Common myeloid progenitor, CD34-positive (primary cell): ENCODE measurements around the gene TTYH1.

ENCODE experiments used
- CTCF ChIA-PET: fragments of 350-600 bp; sonication (Branson Sonifier 250); formaldehyde crosslinking; loops from one replicate; lab custom pipeline; 2021; ENCODE audit warnings: antibody characterized with exemption; lab: Charles Lee
- POLR2A ChIA-PET: fragments of 350-600 bp; sonication (Branson Sonifier 250); formaldehyde crosslinking; loops from one replicate; lab custom pipeline; 2021; ENCODE audit warnings: antibody characterized with exemption; lab: Charles Lee
- DNase-seq, 3 donors: peaks; one replicate each; pipeline versions ENCODE4 v3.0.0 to v3.0.0-alpha.2; 2013
- H3K27ac ChIP-seq, 2 experiments: 1 replicate in 1 of 2; 2 replicates in 1 of 2; pipeline ENCODE4 v1.7.0; 2013; ENCODE audit warnings: inconsistent platforms in 2 of 2, low read length in 2 of 2, mild to moderate bottlenecking in 2 of 2, low read depth in 1 of 2, moderate library complexity in 1 of 2; ENCODE audit not compliant: severe bottlenecking in 2 of 2, insufficient read depth in 1 of 2, poor library complexity in 1 of 2
- H3K27me3 ChIP-seq, 5 experiments: replicated peaks in 2 of 5; 1 replicate in 3 of 5; 2 replicates in 2 of 5; pipeline versions ENCODE4 v1.6.1 to v1.7.0; 2013; ENCODE audit warnings: low read length in 4 of 5, mild to moderate bottlenecking in 2 of 5, moderate library complexity in 2 of 5, inconsistent platforms in 1 of 5; ENCODE audit not compliant: insufficient read depth in 5 of 5, control insufficient read depth in 4 of 5
- H3K36me3 ChIP-seq, 4 experiments: 1 replicate in 2 of 4; 2 replicates in 2 of 4; pipeline versions ENCODE4 v1.6.1 to v1.7.0; 2013; ENCODE audit warnings: low read length in 3 of 4, control low read depth in 1 of 4, mild to moderate bottlenecking in 1 of 4; ENCODE audit not compliant: control insufficient read depth in 4 of 4, insufficient read depth in 4 of 4
- H3K4me1 ChIP-seq, 4 experiments: 1 replicate in 3 of 4; 2 replicates in 1 of 4; pipeline versions ENCODE4 v1.6.1 to v1.7.1; 2013; ENCODE audit warnings: low read length in 3 of 4, mild to moderate bottlenecking in 3 of 4, control low read depth in 1 of 4, inconsistent platforms in 1 of 4, moderate library complexity in 1 of 4; ENCODE audit not compliant: control insufficient read depth in 4 of 4, insufficient read depth in 4 of 4; ENCODE audit errors: control extremely low read depth in 1 of 4
- H3K4me3 ChIP-seq, 7 experiments: 1 replicate in 4 of 7; 2 replicates in 3 of 7; pipeline versions ENCODE4 v1.5.1 to v1.7.0; 2013; ENCODE audit warnings: mild to moderate bottlenecking in 7 of 7, low read length in 6 of 7, moderate library complexity in 6 of 7, inconsistent platforms in 2 of 7, low read depth in 2 of 7, control low read depth in 1 of 7; ENCODE audit not compliant: insufficient read depth in 4 of 7, control insufficient read depth in 1 of 7; ENCODE audit errors: extremely low read depth in 1 of 7
- H3K9me3 ChIP-seq, 5 experiments: 1 replicate in 4 of 5; 2 replicates in 1 of 5; pipeline versions ENCODE4 v1.6.1 to v1.7.1; 2013; ENCODE audit warnings: low read length in 4 of 5, mild to moderate bottlenecking in 2 of 5, inconsistent platforms in 1 of 5, low read depth in 1 of 5, moderate library complexity in 1 of 5; ENCODE audit not compliant: control insufficient read depth in 4 of 5, insufficient read depth in 2 of 5; ENCODE audit errors: control extremely low read depth in 1 of 5
- WGBS: methylation state at CpG from one replicate; pipeline ENCODE4 v1.1.5; 2013; ENCODE audit not compliant: insufficient coverage; 5-methylcytosine and 5-hydroxymethylcytosine counted together

TTYH1 gene

GRCh38 chr19:54425382-54425723 is 10.1 kb downstream of the TTYH1 start:
- CTCF ChIA-PET: interaction anchor here (0.7 to 7.3 kb wide), 4 partner anchors 10 to 112 kb away, joined by 3 to 45 read pairs (median 3); partner anchors contain the start of genes LILRA5 and TTYH1
- Histone ChIP-seq H3K4me1 (peaks cover 0 to 6% (median 5%) of the 10 kb centered on the region in 4 experiments), H3K27ac (no peak overlapping the region), H3K9me3 (no peaks in the 10 kb centered on the region), H3K4me3 (no peak overlapping the region), H3K36me3 (no peaks in the 10 kb centered on the region), H3K27me3 (peaks cover 0 to 22% (median 5%) of the 10 kb centered on the region in 5 experiments)
- no peak for DNase-seq
- POLR2A ChIA-PET: interaction anchor here (0.7 kb wide), 1 partner anchor 215 kb away, joined by 3 read pairs; no protein-coding TSS in a partner anchor
- 52% methylated on average over 4 of the region's 5 CpGs for WGBS

GRCh38 chr19:54426291-54426931 is 11.1 kb downstream of the TTYH1 start:
- no peaks in the 10 kb centered on the region for H3K9me3 ChIP-seq
- H3K36me3 ChIP-seq: no peaks in the 10 kb centered on the region
- H3K4me3 ChIP-seq: no peak overlapping the region
- peaks cover 0 to 11% (median 8%) of the 10 kb centered on the region in 4 experiments for H3K4me1 ChIP-seq
- ChIA-PET CTCF (interaction anchor here (7.3 kb wide), 1 partner anchor 13 kb away, joined by 45 read pairs; no protein-coding TSS in a partner anchor), POLR2A (interaction anchor here (0.7 kb wide), 1 partner anchor 216 kb away, joined by 3 read pairs; no protein-coding TSS in a partner anchor)
- 76% methylated on average over 13 of the region's 17 CpGs for WGBS
- H3K27ac ChIP-seq: no peak overlapping the region
- no peak for DNase-seq
- peaks cover 0 to 22% (median 5%) of the 10 kb centered on the region in 5 experiments for H3K27me3 ChIP-seq

GRCh38 chr19:54427586-54427985 is 12.3 kb downstream of the TTYH1 start:
- DNase-seq: no peak
- peaks cover 0 to 22% (median 5%) of the 10 kb centered on the region in 5 experiments for H3K27me3 ChIP-seq
- no peaks in the 10 kb centered on the region for H3K36me3 ChIP-seq
- no peak overlapping the region for H3K27ac ChIP-seq
- H3K4me1 ChIP-seq: peaks cover 0 to 11% (median 8%) of the 10 kb centered on the region in 4 experiments
- 78% methylated on average over 7 of the region's 11 CpGs for WGBS
- ChIA-PET POLR2A (no interaction called here), CTCF (interaction anchor here (1.4 to 7.3 kb wide), 2 partner anchors 11 to 12 kb away, joined by 3 to 45 read pairs; no protein-coding TSS in a partner anchor)
- H3K4me3 ChIP-seq: no peak overlapping the region
- H3K9me3 ChIP-seq: no peaks in the 10 kb centered on the region

DNA sequence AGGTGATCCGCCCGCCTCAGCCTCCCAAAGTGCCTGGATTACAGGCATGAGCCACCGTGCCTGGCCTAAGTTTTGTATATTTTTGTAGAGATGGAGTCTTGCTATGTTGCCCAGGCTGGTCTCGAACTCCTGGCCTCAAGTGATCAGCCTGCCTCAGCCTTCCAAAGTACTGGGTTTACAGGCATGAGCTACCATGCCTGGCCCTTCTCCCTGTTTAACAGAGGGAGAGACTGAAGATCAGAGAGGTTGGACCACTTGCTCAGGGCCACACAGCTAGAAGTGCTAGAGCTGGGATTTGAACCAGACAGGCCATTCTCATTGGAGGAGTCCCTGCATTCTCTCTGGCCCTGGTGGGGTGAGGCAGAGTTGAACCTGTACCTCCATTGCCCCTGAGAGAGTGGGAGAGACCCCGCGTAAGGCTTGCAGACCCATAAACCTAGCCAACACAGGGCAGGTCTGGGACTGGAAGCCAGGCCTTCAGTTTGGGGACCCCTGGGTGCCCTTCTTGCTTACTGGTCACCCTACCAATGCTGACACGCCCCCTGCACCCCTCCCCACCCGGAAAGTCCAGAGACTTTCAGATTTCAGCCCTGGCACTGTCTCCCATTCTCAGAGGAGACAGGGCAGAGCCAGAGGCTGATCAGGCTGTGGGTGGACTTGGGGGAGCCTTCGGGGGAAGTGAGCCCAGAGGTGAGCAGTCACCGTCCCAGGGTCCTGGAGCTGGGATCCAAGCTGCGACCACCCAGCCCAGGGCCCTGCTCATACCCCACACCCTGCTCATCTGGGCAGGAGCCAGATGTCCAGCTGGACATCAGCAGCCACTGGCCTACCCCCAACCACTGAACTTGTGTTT is 13.3 kb downstream of the TTYH1 start:
- POLR2A ChIA-PET: no interaction called here
- Histone ChIP-seq H3K36me3 (no peaks in the 10 kb centered on the region), H3K27ac (no peak overlapping the region), H3K4me1 (peaks cover 0 to 11% (median 8%) of the 10 kb centered on the region in 4 experiments), H3K4me3 (no peak overlapping the region), H3K9me3 (no peaks in the 10 kb centered on the region), H3K27me3 (peaks cover 0 to 22% (median 5%) of the 10 kb centered on the region in 5 experiments)
- CTCF ChIA-PET: interaction anchor here (1.4 to 7.3 kb wide), 2 partner anchors 11 to 12 kb away, joined by 3 to 45 read pairs; no protein-coding TSS in a partner anchor
- no peak for DNase-seq
- 89% methylated on average over 7 of the region's 11 CpGs for WGBS

GRCh38 chr19:54429176-54429495 is 13.9 kb downstream of the TTYH1 start:
- Histone ChIP-seq H3K36me3 (no peaks in the 10 kb centered on the region), H3K4me3 (no peak overlapping the region), H3K27me3 (peaks cover 0 to 22% (median 5%) of the 10 kb centered on the region in 5 experiments), H3K9me3 (no peaks in the 10 kb centered on the region), H3K4me1 (peaks cover 0 to 11% (median 8%) of the 10 kb centered on the region in 4 experiments), H3K27ac (no peak overlapping the region)
- DNase-seq: no peak
- 66% methylated on average over 7 of the region's 8 CpGs for WGBS
- ChIA-PET POLR2A (no interaction called here), CTCF (interaction anchor here (1.0 to 7.3 kb wide), 3 partner anchors 11 to 38 kb away, joined by 3 to 45 read pairs (median 7); no protein-coding TSS in a partner anchor)

- no peaks in the 10 kb centered on the region for H3K36me3 ChIP-seq
- 69% methylated on average over 7 of the region's 13 CpGs for WGBS
- DNase-seq: no peak
- CTCF ChIA-PET: interaction anchor here (1.0 to 7.3 kb wide), 5 partner anchors 10 to 39 kb away, joined by 3 to 45 read pairs (median 3); partner anchors contain the start of gene LENG8
- no peaks in the 10 kb centered on the region for H3K9me3 ChIP-seq
- H3K4me3 ChIP-seq: no peak overlapping the region
- H3K27me3 ChIP-seq: peaks cover 0 to 23% (median 5%) of the 10 kb centered on the region in 5 experiments
- no peak overlapping the region for H3K27ac ChIP-seq
- H3K4me1 ChIP-seq: peaks cover 0 to 13% (median 8%) of the 10 kb centered on the region in 4 experiments
- POLR2A ChIA-PET: no interaction called here
Measured at GRCh38 chr19:54429545-54430227, 14.4 kb downstream of the TTYH1 start.
